ENCODE measurements around the gene MCM8.

- no peak for TF ChIP-seq CTCF (IDR thresholded peaks at IDR 0.05)
- TF ChIP-seq POLR2A (IDR thresholded peaks at IDR 0.05; ENCODE audit: low read depth): no peak
Observed at GRCh38 chr20:5918856-5919625, 31.4 kb upstream of the MCM8 start.
